ENCODE data around the gene MRM2.

- TF ChIP-seq CTCF (conservative IDR thresholded peaks at IDR 0.05; ENCODE audit: low read length) (no peak), EZH2phosphoT487 (IDR thresholded peaks at IDR 0.05; ENCODE audit: borderline replicate concordance, low read depth, low read length) (no peak)
These were observed 22.4 kb downstream of the MRM2 start for GRCh38 chr7:2219606-2220005.

Measured in OCI-LY7 (cell line).